Measurements from ENCODE around the gene MARCHF4. TPM values are rescaled to one million over a fixed set of nuclear protein-coding genes. Genes with fewer than 3 reads are reported as not detected.
A peak's percentile ranks its signal among the peaks of the same experiment; 100 is the strongest.

MARCHF4 gene
- total and polyA plus RNA-seq, 4 experiments from 2014 or later: not detected

DNA sequence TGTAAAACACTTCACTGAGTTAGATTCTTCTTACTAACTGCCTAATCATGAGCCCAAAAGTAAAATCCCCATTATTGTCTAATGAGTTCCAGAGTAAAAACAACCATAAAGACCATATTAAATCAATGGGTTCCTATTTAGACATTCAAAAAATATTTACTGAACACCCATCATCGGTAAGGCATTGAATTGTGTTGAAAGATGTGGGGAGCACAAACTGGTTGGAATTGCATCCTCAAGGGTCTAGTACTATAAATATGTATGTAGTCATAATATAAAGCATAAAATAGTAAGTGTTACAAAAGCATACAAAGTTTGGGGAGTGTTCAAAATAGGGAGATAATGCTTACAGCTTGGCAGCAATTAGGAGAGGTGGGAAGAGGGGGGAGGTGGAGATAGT is 3.0 kb upstream of the MARCHF4 start:
- CTCF ChIA-PET (ENCODE audit: partially characterized antibody): interaction anchor here (0.9 kb wide), 1 partner anchor 153 kb away, joined by 3 read pairs; no protein-coding TSS in a partner anchor
- Histone ChIP-seq H3K36me3 (ENCODE audit: insufficient read depth, low read length) (no peaks in the 10 kb centered on the region), H3K9me3 (ENCODE audit: control insufficient read depth in 1 of 2, low read length in 2 of 2) (no peaks in the 10 kb centered on the region), H3K4me3 (ENCODE audit: low read length in 2 of 2) (no peak overlapping the region), H3K27ac (ENCODE audit: low read depth, low read length) (no peak overlapping the region), H3K4me1 (ENCODE audit: insufficient read depth, low read length) (peaks cover 17% of the 10 kb centered on the region), H3K27me3 (ENCODE audit: insufficient read depth, low read length) (peaks cover 20% of the 10 kb centered on the region)
- no peak overlapping the region for H3K27ac Mint-ChIP-seq
- H3K9me3 Mint-ChIP-seq: peaks cover 0 to 5% (median under 1%) of the 10 kb centered on the region in 8 donors
- POLR2A ChIA-PET (ENCODE audit: partially characterized antibody): no interaction called here
- no peaks in the 10 kb centered on the region for H3K36me3 Mint-ChIP-seq
- peaks cover 25 to 31% of the 10 kb centered on the region in 2 donors for H3K27me3 Mint-ChIP-seq
- peaks cover 9 to 27% (median 15%) of the 10 kb centered on the region in 4 donors for H3K4me1 Mint-ChIP-seq
- H3K4me3 Mint-ChIP-seq: no peak overlapping the region
- DNase-seq: no peak
- intact Hi-C loops (cut with micrococcal nuclease): no loop called here

DNA sequence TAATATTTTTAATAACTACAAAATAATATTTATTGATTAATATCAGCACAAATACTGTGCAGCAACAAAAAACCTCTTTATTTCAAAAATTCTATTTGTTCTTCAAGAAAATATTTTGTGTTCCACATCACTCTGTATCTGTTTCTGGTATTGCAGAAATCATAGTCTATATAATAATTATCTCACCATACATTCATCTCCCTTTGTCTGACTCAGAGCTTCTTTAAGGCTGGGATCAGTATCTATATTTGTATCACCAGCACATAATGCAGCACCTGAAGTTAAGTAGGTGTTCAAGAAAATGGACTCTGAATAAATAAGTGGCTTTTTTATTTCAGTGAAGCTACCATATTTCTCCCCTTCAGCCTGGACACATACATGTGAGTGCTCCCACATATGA is 1.6 kb upstream of the MARCHF4 start:
- H3K27ac Mint-ChIP-seq: no peak overlapping the region
- CTCF ChIA-PET (ENCODE audit: partially characterized antibody): interaction anchor here (0.6 kb wide), 1 partner anchor 201 kb away, joined by 4 read pairs; no protein-coding TSS in a partner anchor
- Histone ChIP-seq H3K36me3 (ENCODE audit: insufficient read depth, low read length) (no peaks in the 10 kb centered on the region), H3K27me3 (ENCODE audit: insufficient read depth, low read length) (peaks cover 23% of the 10 kb centered on the region), H3K27ac (ENCODE audit: low read depth, low read length) (no peak overlapping the region), H3K4me3 (ENCODE audit: low read length in 2 of 2) (no peak overlapping the region), H3K9me3 (ENCODE audit: control insufficient read depth in 1 of 2, low read length in 2 of 2) (no peaks in the 10 kb centered on the region), H3K4me1 (ENCODE audit: insufficient read depth, low read length) (peaks cover 17% of the 10 kb centered on the region)
- no peak overlapping the region for H3K4me3 Mint-ChIP-seq
- H3K9me3 Mint-ChIP-seq: peaks cover 0 to 6% (median 2%) of the 10 kb centered on the region in 8 donors
- H3K27me3 Mint-ChIP-seq: peaks cover 33 to 41% of the 10 kb centered on the region in 2 donors
- peaks cover 0 to 6% of the 10 kb centered on the region in 2 donors for H3K36me3 Mint-ChIP-seq
- DNase-seq: no peak
- peaks cover 9 to 30% (median 15%) of the 10 kb centered on the region in 4 donors for H3K4me1 Mint-ChIP-seq
- intact Hi-C loops (cut with micrococcal nuclease): loop anchor here (2.0 kb wide), 1 partner anchor 39 kb away; the partner anchor contains the start of gene SMARCAL1
- POLR2A ChIA-PET (ENCODE audit: partially characterized antibody): no interaction called here

DNA sequence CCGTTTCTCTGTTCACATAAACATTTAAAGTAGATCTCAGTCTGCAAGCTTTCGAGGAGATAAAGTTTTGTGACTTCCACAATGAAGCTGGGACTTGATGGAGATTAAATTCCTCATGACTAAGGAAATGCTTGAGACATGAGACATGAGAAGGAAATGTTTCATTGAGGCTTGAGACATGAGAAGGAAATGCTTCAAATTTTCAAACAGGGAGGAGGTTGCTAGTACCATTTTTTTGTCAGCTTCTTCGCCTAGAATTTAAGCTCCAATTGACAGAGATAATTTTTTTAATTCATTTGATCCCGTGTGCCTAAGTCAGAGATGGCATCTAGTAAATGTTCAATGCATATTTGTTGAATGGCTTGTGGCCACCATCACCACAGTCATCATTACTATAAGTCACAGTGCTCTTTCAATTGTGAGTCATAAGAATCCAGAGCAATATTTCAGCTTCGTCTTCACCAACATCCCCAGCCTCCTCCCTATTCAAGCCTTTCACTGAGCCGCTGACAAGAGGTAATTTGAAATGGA is 543 bp upstream of the MARCHF4 start:
- H3K27me3 Mint-ChIP-seq: peaks cover 40 to 48% of the 10 kb centered on the region in 2 donors
- H3K4me1 ChIP-seq (ENCODE audit: insufficient read depth, low read length): peaks cover 17% of the 10 kb centered on the region
- ChIA-PET POLR2A (ENCODE audit: partially characterized antibody) (no interaction called here), CTCF (ENCODE audit: partially characterized antibody) (interaction anchor here (1.0 to 1.7 kb wide), 2 partner anchors 31 to 150 kb away, joined by 6 read pairs; no protein-coding TSS in a partner anchor)
- H3K4me3 Mint-ChIP-seq: peak overlapping the region in 4 of 8 donors; percentile 36 to 72 (median 69)
- intact Hi-C loops (cut with micrococcal nuclease): loop anchor here (2.0 kb wide), 1 partner anchor 40 kb away; the partner anchor contains the start of gene SMARCAL1
- peaks cover 9 to 30% (median 15%) of the 10 kb centered on the region in 4 donors for H3K4me1 Mint-ChIP-seq
- DNase-seq: no peak
- no peaks in the 10 kb centered on the region for H3K9me3 ChIP-seq (ENCODE audit: control insufficient read depth in 1 of 2, low read length in 2 of 2)
- peaks cover 25% of the 10 kb centered on the region for H3K27me3 ChIP-seq (ENCODE audit: insufficient read depth, low read length)
- no peak overlapping the region for H3K27ac ChIP-seq (ENCODE audit: low read depth, low read length)
- H3K36me3 ChIP-seq (ENCODE audit: insufficient read depth, low read length): no peaks in the 10 kb centered on the region
- H3K4me3 ChIP-seq (ENCODE audit: low read length in 2 of 2): no peak overlapping the region
- H3K27ac Mint-ChIP-seq: no peak overlapping the region
- H3K36me3 Mint-ChIP-seq: peaks cover 0 to 6% of the 10 kb centered on the region in 2 donors
- H3K9me3 Mint-ChIP-seq: peaks cover 0 to 6% (median under 1%) of the 10 kb centered on the region in 8 donors

DNA sequence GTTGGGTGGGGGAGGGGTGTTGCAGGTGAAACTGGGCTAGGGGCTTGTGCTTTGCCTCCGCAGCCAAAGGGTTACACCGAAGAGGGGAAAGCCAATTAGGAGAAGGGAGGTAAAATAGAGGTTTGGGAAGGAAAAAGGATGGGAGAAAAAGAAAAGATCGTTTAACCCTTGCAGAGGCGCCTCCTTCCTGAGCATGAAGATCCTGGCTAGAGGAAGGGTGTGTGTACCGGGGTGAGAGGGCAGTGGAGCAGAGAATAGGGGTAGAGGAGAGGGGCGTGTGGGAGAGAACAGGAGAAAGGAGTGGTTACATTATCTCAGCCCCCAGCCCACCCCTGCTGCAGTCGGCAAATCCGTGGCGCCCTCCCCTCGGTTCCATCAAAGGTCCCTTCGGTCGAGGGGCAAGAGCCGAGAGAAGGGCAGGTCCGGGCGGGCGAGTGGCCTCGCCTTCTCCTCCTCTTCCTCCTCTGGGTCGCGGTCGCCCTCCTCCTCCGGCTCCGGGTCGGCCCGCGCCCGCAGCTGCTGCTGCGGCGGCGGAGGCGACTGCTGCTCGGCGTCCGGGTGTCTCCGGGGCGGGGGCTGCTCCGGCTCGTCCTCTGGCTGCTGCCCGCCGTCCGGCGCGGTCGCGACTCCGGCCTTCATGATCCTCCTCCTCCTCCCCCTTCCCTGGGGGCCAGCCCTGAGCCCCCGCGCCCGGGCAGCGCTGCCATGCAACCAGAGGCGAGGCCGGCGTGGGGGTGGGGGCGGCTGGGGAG is 1.1 kb downstream of the MARCHF4 start:
- Histone ChIP-seq H3K27me3 (ENCODE audit: insufficient read depth, low read length) (peaks cover 25% of the 10 kb centered on the region), H3K36me3 (ENCODE audit: insufficient read depth, low read length) (no peaks in the 10 kb centered on the region), H3K27ac (ENCODE audit: low read depth, low read length) (no peak overlapping the region), H3K9me3 (ENCODE audit: control insufficient read depth in 1 of 2, low read length in 2 of 2) (no peaks in the 10 kb centered on the region), H3K4me3 (ENCODE audit: low read length in 2 of 2) (no peak overlapping the region), H3K4me1 (ENCODE audit: insufficient read depth, low read length) (peaks cover 17% of the 10 kb centered on the region)
- Mint-ChIP-seq H3K27ac (no peak overlapping the region), H3K27me3 (peaks cover 46 to 53% of the 10 kb centered on the region in 2 donors), H3K4me1 (peaks cover 9 to 30% (median 15%) of the 10 kb centered on the region in 4 donors), H3K9me3 (peaks cover 0 to 6% (median 0%) of the 10 kb centered on the region in 8 donors), H3K36me3 (peaks cover 0 to 6% of the 10 kb centered on the region in 2 donors), H3K4me3 (peak overlapping the region in 6 of 8 donors; percentile 7 to 77 (median 52))
- DNase-seq: no peak
- CTCF ChIA-PET (ENCODE audit: partially characterized antibody): no interaction called here
- intact Hi-C loops (cut with micrococcal nuclease): no loop called here
- POLR2A ChIA-PET (ENCODE audit: partially characterized antibody): interaction anchor here (1.2 kb wide), 1 partner anchor 18 kb away, joined by 6 read pairs; no protein-coding TSS in a partner anchor

DNA sequence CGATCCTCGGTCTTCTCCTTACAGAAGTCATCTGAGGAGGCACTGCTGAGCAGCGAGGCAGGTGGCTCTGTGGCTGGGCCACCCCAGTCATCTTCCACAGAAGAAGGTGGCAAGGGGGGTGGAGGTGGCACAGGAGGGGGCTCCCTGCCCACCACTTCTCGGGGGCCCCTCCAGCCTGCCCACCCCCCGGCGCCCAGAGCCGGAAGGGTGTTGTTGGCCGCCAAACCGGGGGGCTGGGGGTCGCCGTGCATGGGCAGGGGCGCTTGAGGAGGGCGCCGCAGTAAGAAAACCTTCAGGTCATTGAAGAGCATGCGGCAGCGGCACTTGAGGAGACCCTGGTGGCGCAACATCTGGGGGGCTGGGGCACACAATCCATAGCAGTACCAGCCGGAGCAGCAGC is 2.5 kb downstream of the MARCHF4 start:
- Mint-ChIP-seq H3K9me3 (peaks cover 0 to 6% (median 0%) of the 10 kb centered on the region in 8 donors), H3K4me3 (peak overlapping the region in 1 of 8 donors; percentile 34), H3K36me3 (peaks cover 0 to 6% of the 10 kb centered on the region in 2 donors), H3K27me3 (peaks cover 46 to 61% of the 10 kb centered on the region in 2 donors), H3K27ac (no peak overlapping the region), H3K4me1 (peaks cover 9 to 30% (median 16%) of the 10 kb centered on the region in 4 donors)
- CTCF ChIA-PET (ENCODE audit: partially characterized antibody): no interaction called here
- POLR2A ChIA-PET (ENCODE audit: partially characterized antibody): no interaction called here
- H3K27me3 ChIP-seq (ENCODE audit: insufficient read depth, low read length): peaks cover 25% of the 10 kb centered on the region
- no peaks in the 10 kb centered on the region for H3K36me3 ChIP-seq (ENCODE audit: insufficient read depth, low read length)
- no peaks in the 10 kb centered on the region for H3K9me3 ChIP-seq (ENCODE audit: control insufficient read depth in 1 of 2, low read length in 2 of 2)
- peaks cover 17% of the 10 kb centered on the region for H3K4me1 ChIP-seq (ENCODE audit: insufficient read depth, low read length)
- no peak overlapping the region for H3K4me3 ChIP-seq (ENCODE audit: low read length in 2 of 2)
- H3K27ac ChIP-seq (ENCODE audit: low read depth, low read length): no peak overlapping the region
- intact Hi-C loops (cut with micrococcal nuclease): no loop called here
- DNase-seq: no peak

DNA sequence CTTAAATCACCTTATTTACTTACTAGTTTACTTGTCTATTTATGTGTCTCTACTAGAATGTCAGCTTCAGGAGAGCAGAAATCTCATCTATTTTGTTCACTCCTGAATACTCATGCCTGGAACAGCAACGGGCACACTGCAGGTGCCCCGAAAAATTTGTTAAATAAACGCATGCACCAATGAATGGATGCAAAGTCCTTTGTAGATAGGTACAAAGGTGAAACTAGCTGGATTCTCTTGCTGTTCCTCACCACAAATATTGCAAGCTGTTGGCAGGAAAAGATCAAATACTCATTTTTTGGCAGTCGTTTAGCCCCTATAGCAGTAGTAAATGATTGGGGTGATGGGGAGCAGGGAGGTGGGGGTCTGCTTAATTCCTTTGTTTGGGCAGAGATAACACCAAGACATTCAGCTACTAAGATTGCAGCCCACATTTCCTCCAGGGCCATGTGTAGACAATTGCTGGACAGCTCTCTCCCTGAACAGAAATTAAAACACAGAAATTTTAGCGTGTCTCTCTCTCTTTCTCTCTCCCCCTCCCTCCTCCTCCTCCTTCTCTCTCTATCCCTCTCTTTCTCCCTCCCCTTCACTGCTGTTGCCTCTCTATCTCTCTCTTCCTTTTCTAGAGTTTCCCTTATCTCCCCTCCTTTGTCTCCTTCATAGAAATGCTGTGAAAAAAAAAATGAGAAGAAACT is 5.4 kb downstream of the MARCHF4 start:
- H3K4me3 Mint-ChIP-seq: no peak overlapping the region
- no peak overlapping the region for H3K27ac Mint-ChIP-seq
- POLR2A ChIA-PET (ENCODE audit: partially characterized antibody): interaction anchor here (0.8 to 1.3 kb wide), 3 partner anchors 10 to 14 kb away, joined by 3 read pairs; no protein-coding TSS in a partner anchor

More for the DNA sequence above, 5.4 kb downstream of the MARCHF4 start:
- no peak for DNase-seq
- peaks cover 11% of the 10 kb centered on the region for H3K4me1 ChIP-seq (ENCODE audit: insufficient read depth, low read length)
- Mint-ChIP-seq H3K4me1 (peaks cover 6 to 13% (median 8%) of the 10 kb centered on the region in 4 donors), H3K9me3 (peaks cover 0 to 5% (median 0%) of the 10 kb centered on the region in 8 donors), H3K36me3 (peaks cover 0 to 6% of the 10 kb centered on the region in 2 donors), H3K27me3 (peaks cover 31 to 45% of the 10 kb centered on the region in 2 donors)
- H3K36me3 ChIP-seq (ENCODE audit: insufficient read depth, low read length): no peaks in the 10 kb centered on the region
- CTCF ChIA-PET (ENCODE audit: partially characterized antibody): interaction anchor here (1.9 to 2.5 kb wide), 2 partner anchors 9 to 38 kb away, joined by 4 to 8 read pairs; no protein-coding TSS in a partner anchor
- no peaks in the 10 kb centered on the region for H3K9me3 ChIP-seq (ENCODE audit: control insufficient read depth in 1 of 2, low read length in 2 of 2)
- H3K27ac ChIP-seq (ENCODE audit: low read depth, low read length): no peak overlapping the region
- no peak overlapping the region for H3K4me3 ChIP-seq (ENCODE audit: low read length in 2 of 2)
- intact Hi-C loops (cut with micrococcal nuclease): no loop called here
- peaks cover 15% of the 10 kb centered on the region for H3K27me3 ChIP-seq (ENCODE audit: insufficient read depth, low read length)

Measured in CD4-positive, alpha-beta memory T cell (primary cell).